Trophoblast cell (in vitro differentiated cells and primary cell): ENCODE data around the gene TNKS1BP1.

Experiments used
- DNase-seq, 2 donors: peaks; one replicate each; pipeline ENCODE4 v3.0.0-alpha.2; 2016
- H2AFZ ChIP-seq: 2 replicates; pipeline ENCODE4 v1.6.1; 2013; ENCODE audit warnings: low read length, moderate library complexity, mild to moderate bottlenecking; ENCODE audit not compliant: insufficient read depth, poor library complexity
- H2AK5ac ChIP-seq: 2 replicates; pipeline ENCODE4 v1.6.1; 2013; ENCODE audit warnings: mild to moderate bottlenecking, low read length
- H2BK120ac ChIP-seq: 2 replicates; pipeline ENCODE4 v1.6.1; 2013; ENCODE audit warnings: low read length, mild to moderate bottlenecking, moderate library complexity; ENCODE audit not compliant: insufficient read depth, poor library complexity
- H2BK12ac ChIP-seq: 2 replicates; pipeline ENCODE4 v1.6.1; 2013; ENCODE audit warnings: mild to moderate bottlenecking, low read length, moderate library complexity
- H2BK5ac ChIP-seq: 2 replicates; pipeline ENCODE4 v1.6.1; 2013; ENCODE audit warnings: low read length, low read depth, moderate library complexity, mild to moderate bottlenecking; ENCODE audit not compliant: poor library complexity
- H3K14ac ChIP-seq: 2 replicates; pipeline ENCODE4 v1.6.1; 2013; ENCODE audit warnings: mild to moderate bottlenecking, low read length
- H3K18ac ChIP-seq: 2 replicates; pipeline ENCODE4 v1.6.1; 2013; ENCODE audit warnings: mild to moderate bottlenecking, low read length
- H3K23ac ChIP-seq: 2 replicates; pipeline ENCODE4 v1.6.1; 2013; ENCODE audit warnings: low read length
- H3K27ac ChIP-seq: 2 replicates; pipeline ENCODE4 v1.5.1; 2013; ENCODE audit warnings: low read depth, mild to moderate bottlenecking, inconsistent platforms, low read length, moderate library complexity
- H3K27me3 ChIP-seq: 2 replicates; pipeline ENCODE4 v1.6.1; 2013; ENCODE audit warnings: inconsistent platforms, mild to moderate bottlenecking, low read length, moderate library complexity; ENCODE audit not compliant: insufficient read depth
- H3K36me3 ChIP-seq, 2 experiments: 1 replicate in 1 of 2; 2 replicates in 1 of 2; pipeline ENCODE4 v1.6.1; 2013; ENCODE audit warnings: low read length in 2 of 2, mild to moderate bottlenecking in 2 of 2, moderate library complexity in 1 of 2; ENCODE audit not compliant: insufficient read depth in 2 of 2, control insufficient read depth in 1 of 2
- H3K4ac ChIP-seq: 2 replicates; pipeline ENCODE4 v1.6.1; 2013; ENCODE audit warnings: low read depth, mild to moderate bottlenecking, low read length, moderate library complexity
- H3K4me1 ChIP-seq, 2 experiments: 1 replicate in 1 of 2; 2 replicates in 1 of 2; pipeline ENCODE4 v1.6.1; 2013; ENCODE audit warnings: low read length in 2 of 2, mild to moderate bottlenecking in 2 of 2, moderate library complexity in 1 of 2; ENCODE audit not compliant: insufficient read depth in 2 of 2, control insufficient read depth in 1 of 2
- H3K4me2 ChIP-seq: 2 replicates; pipeline ENCODE4 v1.6.1; 2013; ENCODE audit warnings: inconsistent platforms, mild to moderate bottlenecking, low read length, moderate library complexity
- H3K4me3 ChIP-seq: 2 replicates; pipeline ENCODE4 v1.5.1; 2013; ENCODE audit warnings: mild to moderate bottlenecking, low read depth, low read length, inconsistent platforms
- H3K79me1 ChIP-seq: one replicate; pipeline ENCODE4 v1.6.1; 2013; ENCODE audit warnings: low read length
- H3K79me2 ChIP-seq: 2 replicates; pipeline ENCODE4 v1.6.1; 2013; ENCODE audit warnings: low read length, mild to moderate bottlenecking; ENCODE audit not compliant: control insufficient read depth, insufficient read depth, poor library complexity
- H3K9ac ChIP-seq: 2 replicates; pipeline ENCODE4 v1.6.1; 2013; ENCODE audit warnings: mild to moderate bottlenecking, low read length
- H3K9me3 ChIP-seq: 2 replicates; pipeline ENCODE4 v1.6.1; 2013; ENCODE audit warnings: low read depth, mild to moderate bottlenecking, control low read depth, inconsistent platforms, low read length; ENCODE audit not compliant: insufficient read depth
- H4K12ac ChIP-seq: 2 replicates; pipeline ENCODE4 v1.6.1; 2013; ENCODE audit warnings: low read depth, mild to moderate bottlenecking, low read length, moderate library complexity
- H4K8ac ChIP-seq: 2 replicates; pipeline ENCODE4 v1.6.1; 2013; ENCODE audit warnings: low read depth, mild to moderate bottlenecking, low read length, moderate library complexity
- H4K91ac ChIP-seq: one replicate; pipeline ENCODE4 v1.6.1; 2013; ENCODE audit warnings: low read depth, mild to moderate bottlenecking, low read length, moderate library complexity
- WGBS: extraction: QIAGEN DNeasy Blood & Tissue Kit; methylation state at CpG from one replicate; pipeline ENCODE4 v1.1.7; 2013; ENCODE audit warnings: missing lambda C conversion rate; ENCODE audit not compliant: insufficient read length, insufficient coverage; ENCODE audit errors: extremely low coverage; 5-methylcytosine and 5-hydroxymethylcytosine counted together

TNKS1BP1 gene

GRCh38 chr11:57273448-57274058 is 51.2 kb downstream of the TNKS1BP1 start:
- no peak overlapping the region for H3K4me3 ChIP-seq
- H3K9ac ChIP-seq, result no peak overlapping the region
- H2BK5ac ChIP-seq, result no peak overlapping the region
- H4K91ac ChIP-seq, result no peak overlapping the region
- no peak overlapping the region for H2AK5ac ChIP-seq
- no peaks in the 10 kb centered on the region for H3K9me3 ChIP-seq
- H3K4me2 ChIP-seq, result no peak overlapping the region
- H4K8ac ChIP-seq, result no peak overlapping the region
- H3K27ac ChIP-seq, result no peak overlapping the region
- no peak overlapping the region for H2AFZ ChIP-seq
- H3K4ac ChIP-seq, result no peak overlapping the region
- peaks cover 0 to 2% of the 10 kb centered on the region in 2 experiments for H3K36me3 ChIP-seq
- no peak overlapping the region for H3K23ac ChIP-seq
- no peak overlapping the region for H4K12ac ChIP-seq
- DNase-seq, result no peak
- H3K79me2 ChIP-seq, result no peaks in the 10 kb centered on the region
- H3K14ac ChIP-seq, result no peak overlapping the region
- no peak overlapping the region for H2BK12ac ChIP-seq
- H3K27me3 ChIP-seq, result no peaks in the 10 kb centered on the region
- peaks cover 5 to 9% of the 10 kb centered on the region in 2 experiments for H3K4me1 ChIP-seq
- H2BK120ac ChIP-seq, result no peak overlapping the region
- no peak overlapping the region for H3K18ac ChIP-seq
- no CpG with 5 or more reads among the region's 4 CpGs for WGBS
- H3K79me1 ChIP-seq, result peaks cover 7% of the 10 kb centered on the region

- Histone ChIP-seq H2BK12ac (no peak overlapping the region), H3K4me1 (no peaks in the 10 kb centered on the region), H4K8ac (no peak overlapping the region), H3K4me2 (no peak overlapping the region), H2BK120ac (no peak overlapping the region), H3K23ac (no peak overlapping the region), H3K9ac (no peak overlapping the region), H3K79me2 (no peaks in the 10 kb centered on the region), H3K18ac (no peak overlapping the region), H2AK5ac (no peak overlapping the region), H3K36me3 (peaks cover 0 to 2% of the 10 kb centered on the region in 2 experiments), H2BK5ac (no peak overlapping the region), H3K79me1 (no peaks in the 10 kb centered on the region), H4K91ac (no peak overlapping the region), H3K4me3 (no peak overlapping the region), H3K9me3 (no peaks in the 10 kb centered on the region), H3K14ac (no peak overlapping the region), H3K27ac (no peak overlapping the region), H2AFZ (no peak overlapping the region), H3K4ac (no peak overlapping the region), H3K27me3 (no peaks in the 10 kb centered on the region), H4K12ac (no peak overlapping the region)
- no CpG with 5 or more reads among the region's 3 CpGs for WGBS
- DNase-seq, result no peak
Observed at GRCh38 chr11:57269571-57270021, 55.2 kb downstream of the TNKS1BP1 start.

- H2BK120ac ChIP-seq, result no peak overlapping the region
Observed at GRCh38 chr11:57266157-57266556, 58.6 kb downstream of the TNKS1BP1 start.

GRCh38 chr11:57263351-57263750 is 61.4 kb downstream of the TNKS1BP1 start:
- H4K91ac ChIP-seq, result no peak overlapping the region
- no peak overlapping the region for H3K4me2 ChIP-seq
- no peak overlapping the region for H2BK12ac ChIP-seq
- H3K23ac ChIP-seq, result no peak overlapping the region
- no peak for DNase-seq
- H3K27me3 ChIP-seq, result no peaks in the 10 kb centered on the region
- no peak overlapping the region for H3K18ac ChIP-seq
- H3K27ac ChIP-seq, result no peak overlapping the region
- H3K79me2 ChIP-seq, result no peaks in the 10 kb centered on the region
- no peak overlapping the region for H2AK5ac ChIP-seq
- H2AFZ ChIP-seq, result no peak overlapping the region
- H3K4me3 ChIP-seq, result no peak overlapping the region
- WGBS, result no CpG with 5 or more reads among the region's 7 CpGs
- no peaks in the 10 kb centered on the region for H3K79me1 ChIP-seq
- H3K36me3 ChIP-seq, result no peaks in the 10 kb centered on the region
- peaks cover 0 to 3% of the 10 kb centered on the region in 2 experiments for H3K4me1 ChIP-seq
- H3K9ac ChIP-seq, result no peak overlapping the region
- H3K4ac ChIP-seq, result no peak overlapping the region
- no peak overlapping the region for H3K14ac ChIP-seq
- no peak overlapping the region for H4K8ac ChIP-seq
- no peak overlapping the region for H2BK120ac ChIP-seq
- H4K12ac ChIP-seq, result no peak overlapping the region
- H2BK5ac ChIP-seq, result no peak overlapping the region
- no peaks in the 10 kb centered on the region for H3K9me3 ChIP-seq

More at GRCh38 chr11:57266157-57266556, 58.6 kb downstream of the TNKS1BP1 start:
- H4K12ac ChIP-seq, result no peak overlapping the region
- no peak overlapping the region for H3K9ac ChIP-seq
- H3K4ac ChIP-seq, result no peak overlapping the region
- no peak overlapping the region for H3K14ac ChIP-seq
- DNase-seq, result no peak
- H3K4me2 ChIP-seq, result no peak overlapping the region
- no peaks in the 10 kb centered on the region for H3K36me3 ChIP-seq
- no peak overlapping the region for H2BK5ac ChIP-seq
- H3K79me2 ChIP-seq, result no peaks in the 10 kb centered on the region
- H4K91ac ChIP-seq, result no peak overlapping the region
- H3K9me3 ChIP-seq, result no peaks in the 10 kb centered on the region
- no peak overlapping the region for H2AFZ ChIP-seq
- no peak overlapping the region for H3K23ac ChIP-seq
- H3K27me3 ChIP-seq, result no peaks in the 10 kb centered on the region
- H3K4me1 ChIP-seq, result peaks cover 0 to 3% of the 10 kb centered on the region in 2 experiments
- no peak overlapping the region for H4K8ac ChIP-seq
- H3K18ac ChIP-seq, result no peak overlapping the region
- H2BK12ac ChIP-seq, result no peak overlapping the region
- no peak overlapping the region for H3K27ac ChIP-seq
- no peak overlapping the region for H3K4me3 ChIP-seq
- no peaks in the 10 kb centered on the region for H3K79me1 ChIP-seq
- H2AK5ac ChIP-seq, result no peak overlapping the region
